Dermis microvascular lymphatic vessel endothelial cell (primary cell): Measurements from ENCODE around the gene CAD. TPM values are rescaled to one million over a fixed set of nuclear protein-coding genes. Genes with fewer than 3 reads are reported as not detected.
A peak's percentile ranks its signal among the peaks of the same experiment; 100 is the strongest.

Source experiments
- DNase-seq, 2 donors: peaks; one replicate each; pipeline versions ENCODE4 v3.0.0 to v3.0.0-alpha.2; 2010; ENCODE audit warnings: low read depth in 2 of 2
- total RNA-seq: library from RNA; depleted of rRNA; stranded (reverse); fragments of >200 nt; gene quantifications from 2 replicates; pipeline ENCODE4 v1.2.1, GENCODE V29; 2014

Gene CAD
- total RNA-seq, 1 donor from 2014 or later, result 30.2 TPM

- DNase-seq, result no peak
Observed at GRCh38 chr2:27198627-27199026, 18.5 kb upstream of the CAD start.

- no peak for DNase-seq
Observed at GRCh38 chr2:27199241-27199640, 17.9 kb upstream of the CAD start.

DNA sequence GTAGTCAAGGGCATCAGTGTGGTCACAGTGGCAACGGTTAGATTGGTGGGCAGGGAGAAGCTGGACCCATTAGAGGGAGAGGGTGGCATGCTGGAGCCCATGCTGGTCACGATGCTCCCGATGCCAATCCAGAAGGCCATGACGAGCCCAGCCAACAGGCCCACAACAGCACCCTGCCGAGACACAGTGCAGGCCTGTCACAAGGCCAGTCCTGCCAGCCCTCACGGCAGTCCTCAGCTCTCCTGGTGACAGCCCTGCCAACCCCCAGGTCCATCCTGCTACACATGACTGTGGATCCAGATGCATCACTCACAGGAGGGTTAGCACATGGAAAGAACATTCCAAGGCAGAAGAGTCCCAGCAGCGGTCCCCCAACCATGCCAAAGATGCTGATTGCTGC, 15.5 kb upstream of the CAD start:
- no peak for DNase-seq

DNA sequence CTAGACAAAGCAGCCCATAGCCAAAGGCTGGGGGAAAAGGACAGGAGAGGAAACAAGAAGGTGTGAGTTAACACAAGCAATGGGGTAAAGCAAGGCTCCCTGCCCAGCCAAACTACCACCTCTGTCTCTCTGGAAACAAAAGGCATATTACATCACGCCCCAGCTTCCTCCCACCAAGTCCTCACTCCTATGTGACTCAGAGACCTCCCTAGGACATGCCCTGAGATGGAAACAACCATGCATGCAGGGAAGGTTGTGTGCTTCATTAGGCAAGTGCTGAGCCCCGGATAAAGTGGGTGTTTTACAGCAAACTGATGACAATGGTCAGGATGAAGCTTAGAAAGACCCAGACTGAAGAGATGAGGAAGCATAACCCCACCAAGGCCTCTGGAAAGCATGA, 14.3 kb upstream of the CAD start:
- DNase-seq, result peak in 1 of 2 donors; percentile 12

DNA sequence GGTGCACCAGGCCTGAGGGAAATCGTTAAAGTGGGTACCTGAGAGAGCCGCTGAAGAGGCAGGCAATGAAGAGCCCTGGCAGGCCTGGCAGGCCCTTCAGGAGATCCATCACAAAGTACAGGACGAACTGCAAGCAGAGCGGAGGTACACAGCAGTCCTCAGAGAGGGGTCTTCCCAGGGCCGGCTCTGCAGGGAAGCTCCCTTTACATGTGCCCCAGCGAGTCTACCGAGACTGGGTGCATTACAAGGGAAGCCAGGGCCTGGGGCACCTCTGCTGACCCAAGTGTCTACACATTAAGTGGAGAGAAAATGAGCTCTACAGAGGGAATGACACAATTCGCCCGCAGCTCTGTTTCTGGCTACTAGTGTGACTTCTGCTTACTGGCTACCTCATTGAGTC, 13.4 kb upstream of the CAD start:
- no peak for DNase-seq

- no peak for DNase-seq
Observed at GRCh38 chr2:27204566-27204965, 12.6 kb upstream of the CAD start.

DNA sequence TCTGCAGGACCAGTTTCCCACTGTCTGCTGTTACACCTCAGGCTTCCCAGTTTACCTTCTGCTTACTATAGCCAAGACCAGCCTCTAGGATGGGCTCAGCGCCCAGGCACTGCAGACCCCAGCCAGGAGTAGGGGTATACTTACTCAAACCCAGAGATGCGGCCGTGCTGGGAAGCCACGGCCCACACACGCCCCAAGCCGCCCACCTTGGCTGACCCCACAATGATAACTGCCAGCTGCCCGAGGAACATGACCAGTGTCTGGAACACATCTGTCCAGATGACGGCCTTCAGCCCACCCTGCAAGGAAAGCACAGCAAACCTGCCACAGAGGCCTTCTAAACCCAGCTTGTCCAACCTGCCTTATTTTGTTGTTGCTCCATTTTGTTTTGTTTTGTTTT, 12.0 kb upstream of the CAD start:
- no peak for DNase-seq

- DNase-seq, result no peak
Observed at GRCh38 chr2:27206346-27206745, 10.8 kb upstream of the CAD start.

- no peak for DNase-seq
Observed at GRCh38 chr2:27208486-27209050, 8.6 kb upstream of the CAD start.

DNA sequence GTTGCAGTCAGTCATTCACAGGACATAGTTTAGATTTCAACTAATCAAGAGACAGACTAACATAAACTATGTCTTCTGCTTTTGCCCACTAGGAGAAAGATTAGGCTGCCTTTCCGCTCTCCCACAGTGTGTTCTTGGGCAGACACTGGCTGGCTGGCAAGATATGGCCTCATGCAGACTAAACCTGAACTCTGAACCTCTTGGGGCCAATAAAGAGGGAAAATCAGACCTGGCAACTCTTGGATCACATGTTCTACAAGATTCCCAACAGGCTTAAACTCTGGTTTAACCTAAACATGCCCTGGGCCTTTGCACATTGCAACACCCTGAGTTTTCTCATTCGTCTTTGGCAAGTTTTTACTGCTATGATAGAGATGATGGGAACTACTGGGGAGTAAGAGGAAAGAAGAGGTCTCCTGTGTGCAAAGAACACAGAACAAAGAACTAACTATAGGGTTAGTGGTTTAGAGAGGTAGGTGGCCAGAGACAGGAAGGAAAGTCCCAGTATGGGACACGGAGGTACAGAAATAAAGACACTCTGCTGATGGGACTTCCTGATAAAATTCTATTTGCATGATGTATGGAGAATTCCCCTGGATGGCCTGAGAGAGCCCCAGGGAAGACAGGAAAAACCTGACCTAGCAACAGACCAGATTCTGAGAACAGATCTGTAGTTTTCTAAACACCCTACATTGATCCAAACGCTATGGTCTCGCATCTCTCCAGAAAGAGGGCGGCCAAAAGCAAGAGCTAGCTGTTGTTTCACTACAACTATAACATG, 7.4 kb upstream of the CAD start:
- DNase-seq, result peak in 1 of 2 donors; percentile 10

GRCh38 chr2:27211241-27211942, 5.8 kb upstream of the CAD start:
- no peak for DNase-seq

DNA sequence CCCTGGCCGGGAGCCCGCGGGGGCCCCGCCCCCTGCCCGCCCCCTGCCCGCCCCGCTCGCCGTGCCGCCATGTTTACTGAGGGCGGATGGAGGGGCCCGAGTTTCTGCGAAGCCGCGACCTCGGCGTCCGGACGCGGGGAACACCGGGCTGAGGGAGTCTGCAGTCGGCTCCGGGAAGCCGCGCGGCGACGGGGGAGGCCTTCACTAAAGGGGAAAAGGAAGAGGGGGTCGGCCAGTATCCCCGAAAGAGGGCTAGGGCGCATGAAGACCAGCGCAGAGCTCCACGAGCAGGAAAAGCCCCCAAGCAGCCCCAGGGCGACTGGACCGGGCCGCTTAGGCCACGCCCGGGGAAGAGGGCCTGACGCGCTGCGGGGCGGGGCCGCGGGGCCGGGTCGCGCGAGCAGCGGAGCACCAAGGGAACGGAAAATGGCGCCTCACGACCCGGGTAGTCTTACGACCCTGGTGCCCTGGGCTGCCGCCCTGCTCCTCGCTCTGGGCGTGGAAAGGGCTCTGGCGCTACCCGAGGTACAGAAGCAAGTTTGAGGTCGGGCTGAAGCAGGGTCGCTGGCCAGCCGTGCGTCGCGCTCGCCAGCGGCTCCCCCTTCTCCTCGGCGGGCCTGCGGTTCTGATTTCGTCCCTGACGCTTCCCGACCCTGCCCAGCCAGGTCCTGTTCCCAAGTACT, 5.1 kb upstream of the CAD start, which contains the start of the genes ATRAID and SLC5A6:
TSS of gene ATRAID (plus strand) at position 99 of the 683 bp plus-strand sequence. CDS start at position 427, 328 bp downstream.
TSS of gene SLC5A6 (minus strand) at position 326 of the 683 bp plus-strand sequence. CDS start 4,618 bp downstream, outside the sequence.
- peak; percentile 73 to 91 for DNase-seq

DNA sequence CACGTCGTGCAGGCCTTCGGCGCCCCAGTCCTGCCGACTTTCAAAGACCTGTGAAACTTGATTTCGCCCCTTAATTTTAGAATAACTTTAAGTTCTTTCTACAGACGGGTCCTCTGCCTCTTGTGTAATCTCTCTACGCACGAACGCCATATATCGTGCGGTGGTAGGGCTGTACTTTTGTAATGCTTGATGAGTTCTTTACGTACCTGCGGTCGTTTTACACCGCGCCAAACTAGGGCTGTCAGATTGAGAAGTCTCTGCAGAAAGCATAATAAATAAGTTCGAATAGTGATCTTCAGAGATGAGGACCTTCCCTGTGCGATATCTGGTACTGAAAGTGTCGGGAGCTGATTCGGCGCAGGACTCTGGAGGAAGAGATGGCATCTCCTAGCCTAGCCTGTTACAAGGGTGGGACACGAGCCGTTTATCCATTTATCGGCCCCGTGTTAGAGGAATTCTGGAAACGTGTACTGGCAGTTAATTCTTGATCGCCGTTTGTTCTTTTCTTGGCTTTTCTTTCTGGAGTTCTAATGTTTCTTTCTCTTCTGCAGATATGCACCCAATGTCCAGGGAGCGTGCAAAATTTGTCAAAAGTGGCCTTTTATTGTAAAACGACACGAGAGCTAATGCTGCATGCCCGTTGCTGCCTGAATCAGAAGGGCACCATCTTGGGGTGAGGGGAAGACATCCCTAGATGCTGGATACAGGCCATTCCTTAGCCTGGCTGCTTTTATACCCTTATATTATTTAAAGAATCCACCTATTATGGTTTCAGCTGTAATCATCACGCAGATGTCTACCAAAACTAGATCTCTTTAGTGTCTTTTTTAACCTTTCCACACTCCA, 4.3 kb upstream of the CAD start:
- peak in 1 of 2 donors; percentile 27 for DNase-seq

GRCh38 chr2:27214941-27215340, 2.2 kb upstream of the CAD start:
- no peak for DNase-seq

DNA sequence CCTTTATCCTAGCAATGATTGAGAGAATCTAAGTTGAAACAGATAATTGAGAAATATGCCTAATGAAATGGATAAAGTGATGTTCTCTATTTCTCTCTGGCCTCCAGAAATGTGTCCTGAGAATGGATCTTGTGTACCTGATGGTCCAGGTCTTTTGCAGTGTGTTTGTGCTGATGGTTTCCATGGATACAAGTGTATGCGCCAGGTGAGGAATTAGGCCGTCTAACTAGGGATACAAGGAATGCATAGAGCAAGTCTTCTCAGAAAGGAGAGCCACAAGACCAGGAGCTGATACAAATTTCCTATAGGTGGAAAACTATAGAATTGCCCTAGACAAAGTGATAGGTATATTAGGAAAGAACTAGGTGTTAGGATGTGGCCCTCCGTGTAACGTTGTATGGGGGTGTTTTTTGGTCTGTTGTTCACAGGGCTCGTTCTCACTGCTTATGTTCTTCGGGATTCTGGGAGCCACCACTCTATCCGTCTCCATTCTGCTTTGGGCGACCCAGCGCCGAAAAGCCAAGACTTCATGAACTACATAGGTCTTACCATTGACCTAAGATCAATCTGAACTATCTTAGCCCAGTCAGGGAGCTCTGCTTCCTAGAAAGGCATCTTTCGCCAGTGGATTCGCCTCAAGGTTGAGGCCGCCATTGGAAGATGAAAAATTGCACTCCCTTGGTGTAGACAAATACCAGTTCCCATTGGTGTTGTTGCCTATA, 592 bp upstream of the CAD start:
- DNase-seq, result no peak

- no peak for DNase-seq
Observed at GRCh38 chr2:27218614-27219013, 1.4 kb downstream of the CAD start.

- no peak for DNase-seq
Observed at GRCh38 chr2:27219091-27219490, 1.9 kb downstream of the CAD start.

- DNase-seq, result no peak
Observed at GRCh38 chr2:27220091-27220490, 2.9 kb downstream of the CAD start.

- DNase-seq, result no peak
Observed at GRCh38 chr2:27221166-27221565, 4.0 kb downstream of the CAD start.

DNA sequence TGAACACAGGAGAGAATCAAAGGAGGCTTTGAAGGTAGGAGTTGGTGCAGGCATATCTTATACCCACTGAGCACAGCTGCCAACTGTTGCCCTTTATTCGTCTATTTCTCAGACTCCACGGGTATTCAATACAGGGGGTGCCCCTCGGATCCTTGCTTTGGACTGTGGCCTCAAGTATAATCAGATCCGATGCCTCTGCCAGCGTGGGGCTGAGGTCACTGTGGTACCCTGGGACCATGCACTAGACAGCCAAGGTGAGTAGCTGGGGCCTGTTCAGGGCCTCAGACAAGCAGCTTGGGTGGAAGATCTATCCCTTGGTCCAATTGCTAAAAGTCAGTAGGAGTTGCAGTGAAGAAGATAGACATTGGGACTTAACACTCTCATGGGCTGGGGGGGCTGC, 5.2 kb downstream of the CAD start:
- no peak for DNase-seq
